Endothelial cell of umbilical vein (primary cell): ENCODE measurements around the gene CCM2. TPM values are rescaled to one million over a fixed set of nuclear protein-coding genes. Genes with fewer than 3 reads are reported as not detected.

Experiments used
- BruUV-seq: library from RNA; stranded (reverse); fragments of 400-500 nt; replicated peaks from 2 replicates; lab custom pipeline; 2021; lab: Mats Ljungman, UMichigan
- CTCF ChIA-PET: fragments of 300-600, 350-600 bp; sonication (Branson Sonifier 250); formaldehyde crosslinking; loops from one replicate; lab custom pipeline; 2021; ENCODE audit warnings: antibody characterized with exemption, inconsistent platforms; lab: Charles Lee
- POLR2A ChIA-PET: fragments of 300-600, 350-600 bp; sonication (Branson Sonifier 250); formaldehyde crosslinking; loops from one replicate; lab custom pipeline; 2021; ENCODE audit warnings: antibody characterized with exemption, inconsistent platforms; lab: Charles Lee
- DNase-seq: peaks from one replicate; pipeline ENCODE4 v3.0.0-alpha.2; 2011; ENCODE audit warnings: low read depth, low spot score
- FAIRE-seq: peaks from 2 replicates; lab custom pipeline; 2011; peaks lifted over from hg19 to GRCh38; lab: Jason Lieb, UNC
- H2AFZ ChIP-seq: 2 replicates; pipeline ENCODE4 v1.6.0; 2012; ENCODE audit warnings: low read depth, low read length, control low read depth, inconsistent platforms
- H3K27ac ChIP-seq: 2 replicates; pipeline ENCODE4 v1.5.1; 2011; ENCODE audit warnings: low read depth, mild to moderate bottlenecking, control low read depth, low read length, moderate library complexity; ENCODE audit not compliant: insufficient read depth
- H3K27me3 ChIP-seq, 2 experiments: 2 replicates each; pipeline versions ENCODE4 v1.6.0 to v1.6.1; 2011; ENCODE audit warnings: low read length in 2 of 2, mixed read lengths in 1 of 2; ENCODE audit not compliant: control insufficient read depth in 2 of 2, insufficient read depth in 2 of 2
- H3K36me3 ChIP-seq, 2 experiments: 2 replicates in 1 of 2; 3 replicates in 1 of 2; pipeline ENCODE4 v1.5.1; 2011; ENCODE audit warnings: low read length in 2 of 2, mild to moderate bottlenecking in 1 of 2, moderate library complexity in 1 of 2; ENCODE audit not compliant: control insufficient read depth in 2 of 2, insufficient read depth in 2 of 2; ENCODE audit errors: extremely low read depth in 1 of 2
- H3K4me1 ChIP-seq: 3 replicates; pipeline ENCODE4 v1.5.1; 2011; ENCODE audit warnings: mild to moderate bottlenecking, low read length; ENCODE audit not compliant: control insufficient read depth, insufficient read depth; ENCODE audit errors: extremely low read depth
- H3K4me2 ChIP-seq: 2 replicates; pipeline ENCODE4 v1.6.1; 2011; ENCODE audit warnings: low read length, control low read depth, mixed read lengths; ENCODE audit not compliant: insufficient read depth
- H3K4me3 ChIP-seq, 3 experiments: fragments of 200-600 bp in 1 of 3; sonication (generic), shearing (Covaris generic) in 1 of 3; replicated peaks in 1 of 3; 2 replicates each; pipeline ENCODE4 v1.5.1; 2011 to 2016; ENCODE audit warnings: control low read depth in 3 of 3, low read length in 3 of 3, mild to moderate bottlenecking in 2 of 3, inconsistent platforms in 1 of 3, low read depth in 1 of 3, moderate library complexity in 1 of 3; ENCODE audit not compliant: insufficient read depth in 1 of 3
- H3K79me2 ChIP-seq: 2 replicates; pipeline ENCODE4 v1.6.0; 2012; ENCODE audit warnings: low read length, inconsistent platforms; ENCODE audit not compliant: control insufficient read depth, insufficient read depth
- H3K9ac ChIP-seq: replicated peaks from 2 replicates; pipeline ENCODE3; 2011; ENCODE audit warnings: low read length, control low read depth; ENCODE audit not compliant: insufficient read depth; ENCODE audit errors: extremely low read depth
- H3K9me1 ChIP-seq: replicated peaks from 3 replicates; pipeline ENCODE4 v1.6.0; 2011; ENCODE audit warnings: mild to moderate bottlenecking, low read length; ENCODE audit not compliant: control insufficient read depth, insufficient read depth; ENCODE audit errors: extremely low read depth
- H3K9me3 ChIP-seq: replicated peaks from 2 replicates; pipeline ENCODE4 v1.5.1; 2012; ENCODE audit warnings: low read length, inconsistent platforms; ENCODE audit not compliant: control insufficient read depth, insufficient read depth
- H4K20me1 ChIP-seq: replicated peaks from 2 replicates; pipeline ENCODE3; 2011; ENCODE audit warnings: mild to moderate bottlenecking, low read length; ENCODE audit not compliant: control insufficient read depth, insufficient read depth; ENCODE audit errors: extremely low read depth
- EZH2 ChIP-seq: IDR thresholded peaks from 2 replicates; pipeline ENCODE4 v1.6.1; 2012; ENCODE audit warnings: borderline replicate concordance, low read depth, mild to moderate bottlenecking, moderate library complexity, low read length, inconsistent platforms; ENCODE audit not compliant: severe bottlenecking
- FOS ChIP-seq: IDR thresholded peaks from 2 replicates; pipeline ENCODE4 v1.6.1; 2011; ENCODE audit warnings: mild to moderate bottlenecking, low read length, moderate library complexity, borderline replicate concordance; ENCODE audit not compliant: insufficient read depth
- GATA2 ChIP-seq: IDR thresholded peaks from 2 replicates; pipeline ENCODE4 v1.7.0; 2011; ENCODE audit warnings: low read depth, mild to moderate bottlenecking, moderate library complexity, mixed read lengths, low read length; ENCODE audit not compliant: insufficient read length, insufficient read depth
- JUN ChIP-seq: IDR thresholded peaks from 2 replicates; pipeline ENCODE4 v1.6.1; 2011; ENCODE audit warnings: borderline replicate concordance, low read depth; ENCODE audit not compliant: insufficient read length, insufficient read depth
- MYC ChIP-seq: IDR thresholded peaks from one replicate; pipeline ENCODE4 v1.6.1; 2011; ENCODE audit warnings: mild to moderate bottlenecking, low read depth, low read length
- POLR2A ChIP-seq: IDR thresholded peaks from 2 replicates; pipeline ENCODE4 v1.6.1; 2012; ENCODE audit warnings: low read depth, mild to moderate bottlenecking, control low read depth, low read length
- POLR2AphosphoS5 ChIP-seq: IDR thresholded peaks from 2 replicates; pipeline ENCODE4 v1.6.1; 2012; ENCODE audit warnings: low read depth, mild to moderate bottlenecking, control low read depth, low read length, moderate library complexity; ENCODE audit not compliant: insufficient read depth
- dilution Hi-C: fragments of 300-500 bp; cut with MboI; formaldehyde crosslinking; loops from one replicate; pipeline ENCODE4 v1.15.0; 2019; ENCODE audit warnings: low sequenced_read_pairs; ENCODE audit not compliant: extremely low pct_ligation_motif_present
- intact Hi-C: fragments of 100-400 bp; cut with micrococcal nuclease; formaldehyde crosslinking; loops from one replicate; pipeline ENCODE4 v1.10.0; 2022
- polyA plus RNA-seq, 4 experiments: library from polyadenylated mRNA; depleted of rRNA in 3 of 4; stranded (reverse) in 3 of 4; unstranded in 1 of 4; fragments of >200 nt; gene quantifications; 2 replicates each; pipeline versions ENCODE4 v1.2.1 to v1.2.3, GENCODE V29; 2011 to 2012; ENCODE audit warnings: missing spikeins in 1 of 4
- total RNA-seq: library from RNA; stranded (reverse); gene quantifications from 2 replicates; pipeline ENCODE4 v1.2.3, GENCODE V29; 2021
- TF ChIP-seq, protein P1 (sequence below): IDR thresholded peaks from 2 replicates; pipeline ENCODE4 v1.6.1; 2011; ENCODE audit not compliant: insufficient read depth, insufficient read length
- TF ChIP-seq, protein P2 (sequence below), 2 donors: IDR thresholded peaks; 1 replicate in 1 of 2; 2 replicates in 1 of 2; pipeline ENCODE4 v1.5.1; 2011; ENCODE audit warnings: low read length in 2 of 2, mild to moderate bottlenecking in 2 of 2, moderate library complexity in 2 of 2, control low read depth in 1 of 2, inconsistent platforms in 1 of 2, low read depth in 1 of 2; ENCODE audit not compliant: insufficient read depth in 1 of 2; ENCODE audit errors: extremely low read depth in 1 of 2

The CCM2 gene
- total and polyA plus RNA-seq, 2 donors (not counting 3 experiments of a cell fraction or from before 2014, with no cell fraction given) = 66.1 to 70.4 TPM

DNA sequence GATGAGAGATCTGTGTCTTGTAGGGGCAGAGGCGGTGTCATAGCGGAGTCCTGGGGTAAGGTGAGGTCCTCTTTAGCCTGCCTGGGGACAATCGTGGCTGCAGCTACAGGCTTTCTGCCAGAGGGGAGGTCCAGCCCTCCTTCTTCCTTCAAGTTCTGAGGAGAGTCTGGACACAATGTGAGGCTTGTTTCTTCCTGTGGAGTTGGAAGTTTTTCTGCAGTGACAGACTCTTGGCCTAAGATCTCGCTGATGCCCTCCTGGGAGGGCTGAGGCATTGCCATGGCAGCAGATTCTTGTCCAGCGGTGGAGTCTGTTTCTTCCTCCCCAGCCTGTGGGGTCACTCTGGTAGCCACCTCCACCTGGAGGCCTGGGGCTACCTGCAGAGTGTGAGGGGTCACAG lies 84.3 kb downstream of the CCM2 start:
- H3K27me3 ChIP-seq = no peaks in the 10 kb centered on the region
- TF ChIP-seq FOS (no peak), GATA2 (no peak), POLR2AphosphoS5 (no peak), POLR2A (no peak), JUN (no peak), EZH2 (no peak), MYC (no peak)
- TF ChIP-seq, protein P1, sequence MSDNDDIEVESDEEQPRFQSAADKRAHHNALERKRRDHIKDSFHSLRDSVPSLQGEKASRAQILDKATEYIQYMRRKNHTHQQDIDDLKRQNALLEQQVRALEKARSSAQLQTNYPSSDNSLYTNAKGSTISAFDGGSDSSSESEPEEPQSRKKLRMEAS = no peak
- TF ChIP-seq, protein P2, sequence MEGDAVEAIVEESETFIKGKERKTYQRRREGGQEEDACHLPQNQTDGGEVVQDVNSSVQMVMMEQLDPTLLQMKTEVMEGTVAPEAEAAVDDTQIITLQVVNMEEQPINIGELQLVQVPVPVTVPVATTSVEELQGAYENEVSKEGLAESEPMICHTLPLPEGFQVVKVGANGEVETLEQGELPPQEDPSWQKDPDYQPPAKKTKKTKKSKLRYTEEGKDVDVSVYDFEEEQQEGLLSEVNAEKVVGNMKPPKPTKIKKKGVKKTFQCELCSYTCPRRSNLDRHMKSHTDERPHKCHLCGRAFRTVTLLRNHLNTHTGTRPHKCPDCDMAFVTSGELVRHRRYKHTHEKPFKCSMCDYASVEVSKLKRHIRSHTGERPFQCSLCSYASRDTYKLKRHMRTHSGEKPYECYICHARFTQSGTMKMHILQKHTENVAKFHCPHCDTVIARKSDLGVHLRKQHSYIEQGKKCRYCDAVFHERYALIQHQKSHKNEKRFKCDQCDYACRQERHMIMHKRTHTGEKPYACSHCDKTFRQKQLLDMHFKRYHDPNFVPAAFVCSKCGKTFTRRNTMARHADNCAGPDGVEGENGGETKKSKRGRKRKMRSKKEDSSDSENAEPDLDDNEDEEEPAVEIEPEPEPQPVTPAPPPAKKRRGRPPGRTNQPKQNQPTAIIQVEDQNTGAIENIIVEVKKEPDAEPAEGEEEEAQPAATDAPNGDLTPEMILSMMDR (IDR thresholded peaks at IDR 0.05; ENCODE audit: extremely low read depth in 1 of 2, insufficient read depth in 1 of 2, low read depth in 1 of 2, low read length in 2 of 2) = no peak
- intact Hi-C loops = no loop called here
- no peaks in the 10 kb centered on the region for H4K20me1 ChIP-seq
- H2AFZ ChIP-seq = no peak overlapping the region
- no peaks in the 10 kb centered on the region for H3K36me3 ChIP-seq
- H3K27ac ChIP-seq = no peak overlapping the region
- FAIRE-seq (no peak), DNase-seq (no peak)
- ChIA-PET POLR2A (no interaction called here), CTCF (no interaction called here)
- no peaks in the 10 kb centered on the region for H3K4me1 ChIP-seq
- no peaks in the 10 kb centered on the region for H3K79me2 ChIP-seq
- no peak overlapping the region for H3K9ac ChIP-seq
- H3K9me1 ChIP-seq = no peaks in the 10 kb centered on the region
- H3K4me3 ChIP-seq = no peak overlapping the region
- no peaks in the 10 kb centered on the region for H3K9me3 ChIP-seq
- dilution Hi-C loops = no loop called here
- BruUV-seq = no TSS peak
- no peak overlapping the region for H3K4me2 ChIP-seq
